ENCODE results near the gene TMEM205. TPM values are rescaled to one million over a fixed set of nuclear protein-coding genes. Genes with fewer than 3 reads are reported as not detected.

The TMEM205 gene
- total RNA-seq, 2 experiments from 2014 or later, result 25.9 to 26.7 TPM

DNA sequence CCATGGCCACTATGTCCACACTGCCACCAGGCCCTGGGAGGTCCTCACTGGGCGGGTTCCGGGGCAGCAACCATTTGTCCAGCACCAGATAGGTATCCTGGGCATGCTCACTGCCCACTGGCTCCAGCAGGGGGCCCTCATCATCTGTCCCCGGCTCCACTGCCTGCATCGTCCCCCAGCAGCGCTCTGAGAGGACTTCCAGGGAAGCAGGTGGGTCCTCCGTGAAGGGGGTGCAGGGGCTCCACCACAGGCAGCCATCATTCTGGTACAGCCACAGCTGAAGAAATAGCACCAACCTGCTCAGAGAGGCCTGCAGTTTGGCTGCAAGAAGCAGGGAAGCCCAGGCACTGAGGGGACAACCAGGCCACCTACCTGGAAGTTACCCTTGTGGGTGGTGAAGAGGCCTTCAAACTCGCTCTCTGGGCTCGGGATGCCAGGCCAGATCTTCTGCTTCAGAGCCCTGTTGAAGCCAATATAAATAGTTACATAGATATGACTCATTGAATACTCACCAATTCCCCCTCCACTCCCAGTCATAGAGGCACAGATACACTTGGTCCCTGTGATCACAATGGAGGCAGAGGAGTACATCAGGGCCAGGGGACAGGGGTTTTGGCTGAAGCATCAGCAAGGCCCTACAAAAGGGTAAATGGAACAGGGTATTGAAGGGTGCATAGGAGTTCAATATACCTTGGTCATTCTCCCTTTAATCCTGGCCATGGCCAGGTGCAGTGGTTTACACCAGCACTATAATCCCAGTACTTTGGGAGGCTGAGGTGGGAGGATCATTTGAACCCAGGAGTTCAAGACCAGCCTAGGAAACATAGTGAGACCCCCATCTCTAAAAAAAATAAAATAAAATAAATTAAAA, 32.5 kb upstream of the TMEM205 start:
- no peak for DNase-seq
- Mint-ChIP-seq H3K4me3 (no peak overlapping the region), H3K36me3 (ENCODE audit: low read depth) (peaks cover 18% of the 10 kb centered on the region), H3K4me1 (peaks cover 50% of the 10 kb centered on the region), H3K9me3 (peaks cover 2% of the 10 kb centered on the region), H3K27ac (no peak overlapping the region), H3K27me3 (peaks cover 14% of the 10 kb centered on the region)
- ChIA-PET CTCF (interaction anchor here (1.4 to 1.6 kb wide), 2 partner anchors 12 to 104 kb away, joined by 3 to 10 read pairs; no protein-coding TSS in a partner anchor), POLR2A (no interaction called here)

GRCh38 chr19:11377756-11378155, 31.7 kb upstream of the TMEM205 start:
- peaks cover 7% of the 10 kb centered on the region for H3K27me3 Mint-ChIP-seq
- POLR2A ChIA-PET, result no interaction called here
- H3K9me3 Mint-ChIP-seq, result peaks cover 2% of the 10 kb centered on the region

GRCh38 chr19:11377237-11377636, 31.2 kb upstream of the TMEM205 start:
- ChIA-PET POLR2A (no interaction called here), CTCF (interaction anchor here (0.7 to 1.6 kb wide), 9 partner anchors 9 to 119 kb away, joined by 3 to 10 read pairs (median 4); partner anchors contain the start of genes ODAD3 and PRKCSH)
- Mint-ChIP-seq H3K4me1 (peaks cover 48% of the 10 kb centered on the region), H3K4me3 (peak overlapping the region; percentile 47), H3K27ac (peak overlapping the region; percentile 82), H3K9me3 (peaks cover 2% of the 10 kb centered on the region), H3K27me3 (peaks cover 4% of the 10 kb centered on the region), H3K36me3 (ENCODE audit: low read depth) (peaks cover 18% of the 10 kb centered on the region)
- DNase-seq, result peak; percentile 47

More at GRCh38 chr19:11377756-11378155, 31.7 kb upstream of the TMEM205 start:
- H3K4me1 Mint-ChIP-seq, result peaks cover 52% of the 10 kb centered on the region
- peaks cover 18% of the 10 kb centered on the region for H3K36me3 Mint-ChIP-seq (ENCODE audit: low read depth)
- CTCF ChIA-PET, result interaction anchor here (0.7 to 1.6 kb wide), 8 partner anchors 9 to 105 kb away, joined by 3 to 10 read pairs (median 3); no protein-coding TSS in a partner anchor
- DNase-seq, result no peak
- H3K27ac Mint-ChIP-seq, result peak overlapping the region; percentile 22
- no peak overlapping the region for H3K4me3 Mint-ChIP-seq

- ChIA-PET CTCF (interaction anchor here (0.6 to 2.0 kb wide), 12 partner anchors 8 to 161 kb away, joined by 3 to 12 read pairs (median 4); partner anchors contain the start of genes CCDC159, ODAD3, PRKCSH and TMEM205), POLR2A (interaction anchor here (0.6 to 1.5 kb wide), 4 partner anchors 15 to 680 kb away, joined by 3 to 5 read pairs (median 3); partner anchors contain the start of genes CCDC159 and TMEM205)
- H3K4me1 Mint-ChIP-seq, result peaks cover 35% of the 10 kb centered on the region
Observed at GRCh38 chr19:11375143-11375948, 29.3 kb upstream of the TMEM205 start.

DNA sequence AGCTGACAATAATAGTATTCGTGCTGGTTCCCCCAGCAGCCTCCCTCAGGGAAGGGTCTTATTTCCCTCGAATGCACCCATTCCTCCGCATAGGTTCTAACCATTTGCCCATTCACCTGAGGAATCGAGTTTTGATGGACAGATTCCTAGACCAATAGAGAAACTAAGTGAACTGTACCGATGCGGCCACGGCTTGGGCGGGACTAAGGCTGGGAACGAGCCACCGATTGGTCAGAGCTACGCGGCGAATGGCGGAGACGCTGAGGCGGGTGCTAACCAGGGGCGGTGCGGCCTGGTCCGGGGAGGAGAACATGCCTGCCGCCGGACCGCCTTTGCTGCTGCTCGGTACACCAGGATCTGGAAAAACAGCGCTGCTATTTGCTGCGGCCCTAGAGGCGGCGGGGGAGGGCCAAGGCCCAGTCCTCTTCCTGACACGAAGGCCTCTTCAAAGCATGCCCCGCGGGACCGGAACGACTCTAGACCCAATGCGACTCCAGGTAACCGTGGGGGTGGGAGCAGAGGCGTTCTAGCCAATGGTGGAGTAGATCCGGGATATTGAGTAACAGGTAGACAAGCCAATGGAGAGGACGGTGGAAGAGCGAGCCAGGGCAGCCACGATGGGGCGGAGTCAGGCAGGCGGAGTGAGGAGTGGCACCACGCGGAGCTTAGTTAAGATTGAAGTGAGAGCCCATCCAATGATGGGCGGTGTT, 28.5 kb upstream of the TMEM205 start, which contains the start of gene SWSAP1:
TSS of gene SWSAP1 (plus strand) at position 234 of the 710 bp plus-strand sequence. CDS start at position 249, 15 bp downstream.
- H3K4me3 Mint-ChIP-seq, result peak within 1 kb of the TSS; percentile 5
- peak; percentile 98 for DNase-seq
- peaks cover 2% of the 10 kb centered on the region for H3K9me3 Mint-ChIP-seq
- POLR2A ChIA-PET, result interaction anchor here (0.5 to 1.5 kb wide), 4 partner anchors 28 to 645 kb away, joined by 3 to 5 read pairs (median 4); partner anchors contain the start of genes CCDC159 and TMEM205
- H3K36me3 Mint-ChIP-seq (ENCODE audit: low read depth), result peaks cover 16% of the 10 kb centered on the region
- no peaks in the 10 kb centered on the region for H3K27me3 Mint-ChIP-seq
- H3K27ac Mint-ChIP-seq, result no peak within 1 kb of the TSS
- CTCF ChIA-PET, result interaction anchor here (0.5 to 2.0 kb wide), 13 partner anchors 9 to 1297 kb away, joined by 3 to 12 read pairs (median 3); partner anchors contain the start of genes CCDC159, PRKCSH and TMEM205
- H3K4me1 Mint-ChIP-seq, result peaks cover 28% of the 10 kb centered on the region

More at GRCh38 chr19:11375143-11375948, 29.3 kb upstream of the TMEM205 start:
- peak; percentile 88 for DNase-seq
- no peak overlapping the region for H3K4me3 Mint-ChIP-seq
- no peak overlapping the region for H3K27ac Mint-ChIP-seq
- no peaks in the 10 kb centered on the region for H3K27me3 Mint-ChIP-seq
- H3K36me3 Mint-ChIP-seq (ENCODE audit: low read depth), result peaks cover 18% of the 10 kb centered on the region
- peaks cover 2% of the 10 kb centered on the region for H3K9me3 Mint-ChIP-seq

DNA sequence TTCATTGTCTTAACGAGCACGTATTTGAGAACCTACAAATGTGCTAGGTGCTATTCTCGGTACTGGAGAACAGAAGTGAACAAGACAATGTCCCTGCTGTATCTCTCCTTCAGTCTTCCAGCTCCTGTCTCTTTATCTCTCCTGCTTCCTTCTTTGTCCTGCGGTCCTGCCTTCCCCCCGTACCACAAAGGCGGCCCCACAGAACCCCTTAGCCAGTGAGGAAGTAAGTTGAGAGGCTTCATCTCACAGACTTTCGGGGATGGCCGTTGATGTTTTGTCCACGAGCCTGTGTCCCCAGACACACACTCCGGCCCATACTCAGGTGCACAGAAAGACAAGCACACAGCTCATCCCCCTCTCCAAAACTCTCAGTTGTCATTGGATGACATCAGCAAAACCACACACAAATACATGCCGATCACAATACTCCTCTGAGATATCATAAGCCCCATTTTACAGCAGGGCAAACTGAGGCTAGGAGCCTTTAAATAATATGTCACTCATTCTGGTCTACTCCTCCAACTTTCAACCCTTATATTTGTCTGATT, 27.9 kb upstream of the TMEM205 start:
- CTCF ChIA-PET, result interaction anchor here (0.5 to 2.0 kb wide), 8 partner anchors 9 to 1297 kb away, joined by 3 to 12 read pairs (median 4); partner anchors contain the start of genes CCDC159, PRKCSH and TMEM205
- no peak overlapping the region for H3K27ac Mint-ChIP-seq

GRCh38 chr19:11373166-11373884, 27.3 kb upstream of the TMEM205 start:
- Mint-ChIP-seq H3K9me3 (peaks cover 2% of the 10 kb centered on the region), H3K4me1 (peaks cover 24% of the 10 kb centered on the region), H3K27ac (no peak overlapping the region), H3K36me3 (ENCODE audit: low read depth) (peaks cover 14% of the 10 kb centered on the region), H3K27me3 (no peaks in the 10 kb centered on the region), H3K4me3 (peak overlapping the region; percentile 5)
- DNase-seq, result no peak
- ChIA-PET POLR2A (no interaction called here), CTCF (interaction anchor here (1.4 to 2.0 kb wide), 2 partner anchors 10 to 62 kb away, joined by 5 to 7 read pairs; partner anchors contain the start of gene PRKCSH)

More for the DNA sequence above, 27.9 kb upstream of the TMEM205 start:
- Mint-ChIP-seq H3K9me3 (peaks cover 2% of the 10 kb centered on the region), H3K27me3 (no peaks in the 10 kb centered on the region), H3K4me3 (no peak overlapping the region), H3K36me3 (ENCODE audit: low read depth) (peaks cover 16% of the 10 kb centered on the region), H3K4me1 (peaks cover 28% of the 10 kb centered on the region)
- no peak for DNase-seq
- POLR2A ChIA-PET, result interaction anchor here (0.5 to 0.7 kb wide), 2 partner anchors 281 to 645 kb away, joined by 3 to 4 read pairs; no protein-coding TSS in a partner anchor

GRCh38 chr19:11370744-11371143, 24.7 kb upstream of the TMEM205 start:
- Mint-ChIP-seq H3K27ac (no peak overlapping the region), H3K4me1 (peaks cover 7% of the 10 kb centered on the region), H3K27me3 (no peaks in the 10 kb centered on the region), H3K36me3 (ENCODE audit: low read depth) (peaks cover 3% of the 10 kb centered on the region), H3K4me3 (no peak overlapping the region), H3K9me3 (no peaks in the 10 kb centered on the region)
- DNase-seq, result no peak
- ChIA-PET CTCF (interaction anchor here (0.5 to 5.5 kb wide), 3 partner anchors 10 to 330 kb away, joined by 4 to 28 read pairs (median 13); partner anchors contain the start of genes CCDC159 and TMEM205), POLR2A (interaction anchor here (0.6 kb wide), 1 partner anchor 11 kb away, joined by 4 read pairs; no protein-coding TSS in a partner anchor)

GRCh38 chr19:11367528-11367927, 21.5 kb upstream of the TMEM205 start:
- POLR2A ChIA-PET, result no interaction called here
- no peaks in the 10 kb centered on the region for H3K9me3 Mint-ChIP-seq
- CTCF ChIA-PET, result interaction anchor here (1.1 to 5.5 kb wide), 5 partner anchors 9 to 68 kb away, joined by 3 to 28 read pairs (median 6); partner anchors contain the start of genes CCDC159, ODAD3, PRKCSH and TMEM205
- DNase-seq, result no peak
- H3K27ac Mint-ChIP-seq, result no peak overlapping the region
- H3K27me3 Mint-ChIP-seq, result no peaks in the 10 kb centered on the region
- peaks cover 3% of the 10 kb centered on the region for H3K36me3 Mint-ChIP-seq (ENCODE audit: low read depth)
- no peaks in the 10 kb centered on the region for H3K4me1 Mint-ChIP-seq
- no peak overlapping the region for H3K4me3 Mint-ChIP-seq

DNA sequence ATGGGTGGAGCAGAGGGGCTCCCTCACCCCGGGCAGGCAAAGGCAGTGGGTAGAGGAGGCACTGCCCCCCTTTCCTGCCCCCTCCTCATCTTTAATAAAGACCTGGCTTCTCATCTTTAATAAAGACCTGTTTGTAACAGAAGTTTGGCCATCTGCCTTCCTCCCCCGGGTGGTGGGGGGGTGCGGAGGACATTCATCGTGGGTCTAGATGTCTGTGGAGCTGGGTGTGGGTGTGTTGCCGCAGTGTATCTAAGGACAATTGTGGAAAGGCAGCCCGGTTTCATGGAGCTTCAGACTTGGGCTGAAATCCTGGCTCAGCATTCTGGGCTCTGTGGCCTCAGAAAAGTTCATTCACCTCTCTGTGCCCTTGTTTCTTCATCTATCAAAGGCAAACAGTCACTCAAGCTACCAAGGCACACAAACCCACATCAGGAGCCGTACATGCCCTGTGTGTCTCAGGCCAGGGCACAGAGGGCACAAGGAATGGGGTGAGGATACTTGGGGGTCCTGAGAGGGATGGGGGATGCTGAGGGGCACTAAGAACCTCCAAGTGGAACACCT, 19.6 kb upstream of the TMEM205 start:
- ChIA-PET POLR2A (no interaction called here), CTCF (interaction anchor here (0.5 kb wide), 1 partner anchor 505 kb away, joined by 3 read pairs; no protein-coding TSS in a partner anchor)
- no peaks in the 10 kb centered on the region for H3K9me3 Mint-ChIP-seq

More for the DNA sequence above, 19.6 kb upstream of the TMEM205 start:
- H3K27ac Mint-ChIP-seq, result no peak overlapping the region
- peaks cover 3% of the 10 kb centered on the region for H3K36me3 Mint-ChIP-seq (ENCODE audit: low read depth)
- DNase-seq, result no peak
- H3K4me1 Mint-ChIP-seq, result no peaks in the 10 kb centered on the region
- no peak overlapping the region for H3K4me3 Mint-ChIP-seq
- H3K27me3 Mint-ChIP-seq, result no peaks in the 10 kb centered on the region

All from activated CD4-positive, alpha-beta T cell treated with anti-CD3 and anti-CD28 coated beads, Interleukin-2, amount 10 ng/mL, durations not matched to agents 7 days and 5 days (primary cell).